H1 (cell line): Measurements from ENCODE around the gene FGD4. TPM values are rescaled to one million over a fixed set of nuclear protein-coding genes. Genes with fewer than 3 reads are reported as not detected.

Source experiments
- BACH1 ChIP-seq: IDR thresholded peaks from 2 replicates; pipeline ENCODE4 v1.6.1; 2012; ENCODE audit warnings: low read length, improper control_type of control experiment
- BCL11A ChIP-seq, 2 experiments: IDR thresholded peaks; one replicate each; pipeline ENCODE4 v1.6.1; 2011; ENCODE audit warnings: low read depth in 2 of 2, low read length in 2 of 2, mild to moderate bottlenecking in 2 of 2
- KDM4A ChIP-seq: IDR thresholded peaks from one replicate; pipeline ENCODE4 v1.7.1; 2012; ENCODE audit warnings: low read depth, mild to moderate bottlenecking, moderate library complexity, low read length, inconsistent platforms; ENCODE audit not compliant: severe bottlenecking
- NRF1 ChIP-seq: IDR thresholded peaks from 2 replicates; pipeline ENCODE4 v1.6.1; 2011; ENCODE audit warnings: mild to moderate bottlenecking, low read depth, low read length, improper control_type of control experiment
- RBBP5 ChIP-seq: IDR thresholded peaks from 2 replicates; pipeline ENCODE4 v1.7.1; 2012; ENCODE audit warnings: low read depth, mild to moderate bottlenecking, inconsistent platforms, low read length, moderate library complexity, borderline replicate concordance
- SAP30 ChIP-seq: fragments of 300-600 bp; sonication (generic); IDR thresholded peaks from 2 replicates; pipeline ENCODE4 v1.7.1; 2012; ENCODE audit warnings: low read length, moderate library complexity, mild to moderate bottlenecking, inconsistent platforms; ENCODE audit not compliant: insufficient read depth, insufficient replicate concordance
- polyA plus RNA-seq, 7 experiments: library from polyadenylated mRNA; depleted of rRNA in 3 of 7; stranded (reverse) in 5 of 7; unstranded in 2 of 7; fragments of >200 nt in 5 of 7; fragments of 200-250 nt in 2 of 7; gene quantifications; 1 replicate in 5 of 7; 2 replicates in 1 of 7; 4 replicates in 1 of 7; pipeline versions ENCODE4 v1.2.1 to v1.2.3, GENCODE V29; 2011 to 2013; ENCODE audit warnings: missing spikeins in 2 of 7, mixed read lengths in 2 of 7
- total RNA-seq: library from RNA; stranded (reverse); fragmentation: NEBNext Ultra II Directional; extraction: Animal tissue kit (Norgen Biotek cat#: 25700); gene quantifications from 2 replicates; pipeline ENCODE4 v1.2.1, GENCODE V29; 2021
- TF ChIP-seq, protein P1 (sequence below): IDR thresholded peaks from 2 replicates; pipeline ENCODE4 v1.6.1; 2011; ENCODE audit warnings: low read length, improper control_type of control experiment
- TF ChIP-seq, protein P2 (sequence below): fragments of 300-600 bp; sonication (generic); IDR thresholded peaks from 2 replicates; pipeline ENCODE4 v1.7.1; 2012; ENCODE audit warnings: low read length, moderate library complexity, mild to moderate bottlenecking, inconsistent platforms; ENCODE audit not compliant: insufficient replicate concordance

Gene FGD4
- total and polyA plus RNA-seq, 2 of the 8 experiments (the other 6 are each of a cell fraction or from before 2014, with no cell fraction given) = 8.5 to 48.2 TPM

DNA sequence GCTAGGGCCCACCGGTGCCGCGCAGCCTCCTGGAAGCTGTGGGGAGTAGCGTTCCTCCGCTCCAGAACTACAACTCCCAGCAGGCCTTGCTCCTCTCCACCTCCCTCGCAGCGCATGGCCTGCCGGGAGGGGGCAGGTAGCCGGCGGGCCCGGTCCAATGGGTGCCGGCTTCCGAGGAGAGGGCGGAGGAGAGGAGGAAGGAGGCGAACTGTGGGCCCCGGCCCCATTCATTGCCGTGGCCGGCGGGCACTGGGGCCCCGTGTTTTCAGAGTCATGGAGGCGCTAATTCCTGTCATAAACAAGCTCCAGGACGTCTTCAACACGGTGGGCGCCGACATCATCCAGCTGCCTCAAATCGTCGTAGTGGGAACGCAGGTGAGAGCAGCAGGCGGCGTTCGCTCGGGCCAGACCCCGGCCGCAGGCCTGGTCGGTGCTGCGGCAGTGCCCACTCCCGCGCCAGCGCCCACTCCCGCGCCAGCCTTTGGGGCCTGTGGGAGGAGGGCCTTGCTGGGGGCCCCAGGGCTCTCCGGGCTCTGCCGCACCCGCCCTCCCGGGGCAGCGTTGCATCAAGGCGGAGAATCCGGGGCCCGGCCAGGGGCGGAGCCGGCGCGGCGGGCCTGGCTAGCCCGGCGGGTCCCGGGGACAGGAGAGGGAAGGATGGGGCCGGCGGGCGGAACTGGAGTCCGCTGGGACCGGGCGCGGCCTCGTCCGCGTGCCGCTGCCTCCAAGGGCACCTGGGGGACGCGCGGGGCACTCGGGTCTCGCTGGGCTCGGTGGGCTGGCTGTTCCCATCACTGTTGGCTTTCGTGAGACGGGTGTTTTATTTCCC, 279.9 kb downstream of the FGD4 start, which contains the start of gene DNM1L (continued):
- TF ChIP-seq BCL11A (IDR thresholded peaks at IDR 0.05; ENCODE audit: low read depth in 2 of 2, low read length in 2 of 2) = no peak
- TF ChIP-seq, protein P1, sequence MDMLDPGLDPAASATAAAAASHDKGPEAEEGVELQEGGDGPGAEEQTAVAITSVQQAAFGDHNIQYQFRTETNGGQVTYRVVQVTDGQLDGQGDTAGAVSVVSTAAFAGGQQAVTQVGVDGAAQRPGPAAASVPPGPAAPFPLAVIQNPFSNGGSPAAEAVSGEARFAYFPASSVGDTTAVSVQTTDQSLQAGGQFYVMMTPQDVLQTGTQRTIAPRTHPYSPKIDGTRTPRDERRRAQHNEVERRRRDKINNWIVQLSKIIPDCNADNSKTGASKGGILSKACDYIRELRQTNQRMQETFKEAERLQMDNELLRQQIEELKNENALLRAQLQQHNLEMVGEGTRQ = no peak
- peak; percentile 51; the same call in 1 of the 2 replicates for TF ChIP-seq NRF1
- TF ChIP-seq KDM4A = peak; percentile 87
- TF ChIP-seq BACH1 = no peak
- TF ChIP-seq SAP30 = no peak
- TF ChIP-seq, protein P2, sequence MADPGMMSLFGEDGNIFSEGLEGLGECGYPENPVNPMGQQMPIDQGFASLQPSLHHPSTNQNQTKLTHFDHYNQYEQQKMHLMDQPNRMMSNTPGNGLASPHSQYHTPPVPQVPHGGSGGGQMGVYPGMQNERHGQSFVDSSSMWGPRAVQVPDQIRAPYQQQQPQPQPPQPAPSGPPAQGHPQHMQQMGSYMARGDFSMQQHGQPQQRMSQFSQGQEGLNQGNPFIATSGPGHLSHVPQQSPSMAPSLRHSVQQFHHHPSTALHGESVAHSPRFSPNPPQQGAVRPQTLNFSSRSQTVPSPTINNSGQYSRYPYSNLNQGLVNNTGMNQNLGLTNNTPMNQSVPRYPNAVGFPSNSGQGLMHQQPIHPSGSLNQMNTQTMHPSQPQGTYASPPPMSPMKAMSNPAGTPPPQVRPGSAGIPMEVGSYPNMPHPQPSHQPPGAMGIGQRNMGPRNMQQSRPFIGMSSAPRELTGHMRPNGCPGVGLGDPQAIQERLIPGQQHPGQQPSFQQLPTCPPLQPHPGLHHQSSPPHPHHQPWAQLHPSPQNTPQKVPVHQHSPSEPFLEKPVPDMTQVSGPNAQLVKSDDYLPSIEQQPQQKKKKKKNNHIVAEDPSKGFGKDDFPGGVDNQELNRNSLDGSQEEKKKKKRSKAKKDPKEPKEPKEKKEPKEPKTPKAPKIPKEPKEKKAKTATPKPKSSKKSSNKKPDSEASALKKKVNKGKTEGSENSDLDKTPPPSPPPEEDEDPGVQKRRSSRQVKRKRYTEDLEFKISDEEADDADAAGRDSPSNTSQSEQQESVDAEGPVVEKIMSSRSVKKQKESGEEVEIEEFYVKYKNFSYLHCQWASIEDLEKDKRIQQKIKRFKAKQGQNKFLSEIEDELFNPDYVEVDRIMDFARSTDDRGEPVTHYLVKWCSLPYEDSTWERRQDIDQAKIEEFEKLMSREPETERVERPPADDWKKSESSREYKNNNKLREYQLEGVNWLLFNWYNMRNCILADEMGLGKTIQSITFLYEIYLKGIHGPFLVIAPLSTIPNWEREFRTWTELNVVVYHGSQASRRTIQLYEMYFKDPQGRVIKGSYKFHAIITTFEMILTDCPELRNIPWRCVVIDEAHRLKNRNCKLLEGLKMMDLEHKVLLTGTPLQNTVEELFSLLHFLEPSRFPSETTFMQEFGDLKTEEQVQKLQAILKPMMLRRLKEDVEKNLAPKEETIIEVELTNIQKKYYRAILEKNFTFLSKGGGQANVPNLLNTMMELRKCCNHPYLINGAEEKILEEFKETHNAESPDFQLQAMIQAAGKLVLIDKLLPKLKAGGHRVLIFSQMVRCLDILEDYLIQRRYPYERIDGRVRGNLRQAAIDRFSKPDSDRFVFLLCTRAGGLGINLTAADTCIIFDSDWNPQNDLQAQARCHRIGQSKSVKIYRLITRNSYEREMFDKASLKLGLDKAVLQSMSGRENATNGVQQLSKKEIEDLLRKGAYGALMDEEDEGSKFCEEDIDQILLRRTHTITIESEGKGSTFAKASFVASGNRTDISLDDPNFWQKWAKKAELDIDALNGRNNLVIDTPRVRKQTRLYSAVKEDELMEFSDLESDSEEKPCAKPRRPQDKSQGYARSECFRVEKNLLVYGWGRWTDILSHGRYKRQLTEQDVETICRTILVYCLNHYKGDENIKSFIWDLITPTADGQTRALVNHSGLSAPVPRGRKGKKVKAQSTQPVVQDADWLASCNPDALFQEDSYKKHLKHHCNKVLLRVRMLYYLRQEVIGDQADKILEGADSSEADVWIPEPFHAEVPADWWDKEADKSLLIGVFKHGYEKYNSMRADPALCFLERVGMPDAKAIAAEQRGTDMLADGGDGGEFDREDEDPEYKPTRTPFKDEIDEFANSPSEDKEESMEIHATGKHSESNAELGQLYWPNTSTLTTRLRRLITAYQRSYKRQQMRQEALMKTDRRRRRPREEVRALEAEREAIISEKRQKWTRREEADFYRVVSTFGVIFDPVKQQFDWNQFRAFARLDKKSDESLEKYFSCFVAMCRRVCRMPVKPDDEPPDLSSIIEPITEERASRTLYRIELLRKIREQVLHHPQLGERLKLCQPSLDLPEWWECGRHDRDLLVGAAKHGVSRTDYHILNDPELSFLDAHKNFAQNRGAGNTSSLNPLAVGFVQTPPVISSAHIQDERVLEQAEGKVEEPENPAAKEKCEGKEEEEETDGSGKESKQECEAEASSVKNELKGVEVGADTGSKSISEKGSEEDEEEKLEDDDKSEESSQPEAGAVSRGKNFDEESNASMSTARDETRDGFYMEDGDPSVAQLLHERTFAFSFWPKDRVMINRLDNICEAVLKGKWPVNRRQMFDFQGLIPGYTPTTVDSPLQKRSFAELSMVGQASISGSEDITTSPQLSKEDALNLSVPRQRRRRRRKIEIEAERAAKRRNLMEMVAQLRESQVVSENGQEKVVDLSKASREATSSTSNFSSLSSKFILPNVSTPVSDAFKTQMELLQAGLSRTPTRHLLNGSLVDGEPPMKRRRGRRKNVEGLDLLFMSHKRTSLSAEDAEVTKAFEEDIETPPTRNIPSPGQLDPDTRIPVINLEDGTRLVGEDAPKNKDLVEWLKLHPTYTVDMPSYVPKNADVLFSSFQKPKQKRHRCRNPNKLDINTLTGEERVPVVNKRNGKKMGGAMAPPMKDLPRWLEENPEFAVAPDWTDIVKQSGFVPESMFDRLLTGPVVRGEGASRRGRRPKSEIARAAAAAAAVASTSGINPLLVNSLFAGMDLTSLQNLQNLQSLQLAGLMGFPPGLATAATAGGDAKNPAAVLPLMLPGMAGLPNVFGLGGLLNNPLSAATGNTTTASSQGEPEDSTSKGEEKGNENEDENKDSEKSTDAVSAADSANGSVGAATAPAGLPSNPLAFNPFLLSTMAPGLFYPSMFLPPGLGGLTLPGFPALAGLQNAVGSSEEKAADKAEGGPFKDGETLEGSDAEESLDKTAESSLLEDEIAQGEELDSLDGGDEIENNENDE = no peak
- peak; percentile 97 for TF ChIP-seq RBBP5
